Articular chondrocyte of knee joint (primary cell): ENCODE measurements around the gene STX1A. TPM values are rescaled to one million over a fixed set of nuclear protein-coding genes. Genes with fewer than 3 reads are reported as not detected.

Experiments used
- small RNA-seq: library from RNA; depleted of rRNA; stranded (forward); fragments of <200 nt; gene quantifications from one replicate; pipeline ENCODE3, GENCODE V24; 2012
- total RNA-seq: library from RNA; depleted of rRNA; stranded (reverse); fragments of >200 nt; gene quantifications from 2 replicates; pipeline ENCODE4 v1.2.3, GENCODE V29; 2012

The STX1A gene
- 11.2 and 17.0 TPM in 2 replicates for total RNA-seq

GRCh38 chr7:73718905-73719805 is at the start of gene STX1A:
STX1A (minus strand) TSS chr7:73719669; CDS start chr7:73719631, 38 bp downstream.

DNA sequence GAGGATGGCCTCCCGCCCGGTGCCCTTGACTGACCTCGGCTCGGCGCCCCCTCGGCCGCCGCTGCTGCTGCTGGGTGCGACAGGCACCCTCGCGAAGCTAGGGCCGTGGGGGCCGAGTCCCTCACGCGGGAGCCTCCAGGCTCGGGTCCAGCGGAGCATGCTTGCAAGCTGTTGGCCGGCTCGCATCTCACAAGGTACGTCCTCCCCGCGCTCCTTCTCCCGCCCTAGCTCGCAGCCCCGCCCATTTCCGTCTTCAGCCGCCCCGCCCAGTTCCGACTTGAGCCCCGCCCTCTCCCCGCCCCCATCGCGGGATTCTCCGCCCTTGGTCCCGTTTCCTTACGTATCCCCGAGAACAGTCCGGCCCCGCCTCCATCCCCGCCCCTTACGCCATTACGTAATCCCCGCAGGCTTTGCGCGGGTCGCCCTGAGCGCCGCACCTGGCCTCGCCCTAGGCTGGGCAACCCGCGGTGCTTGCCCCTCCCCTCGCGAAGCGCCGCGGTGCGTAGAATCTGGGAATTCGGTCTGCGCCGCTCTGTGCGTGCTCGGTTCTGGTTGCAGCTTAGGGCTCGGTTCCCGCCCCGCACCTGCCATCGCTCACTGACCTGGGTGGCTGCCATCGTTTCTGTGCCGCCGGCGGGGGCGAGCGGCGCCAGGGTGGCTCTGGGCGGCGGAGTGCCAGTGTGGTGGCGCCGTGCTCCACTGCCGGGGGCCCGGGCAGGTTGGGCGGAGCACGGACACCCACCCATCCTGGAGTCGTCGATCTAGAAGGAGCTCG is 19.3 kb upstream of the STX1A start, which contains the start of gene ABHD11:
Gene ABHD11 (minus strand): TSS at position 191 of the 775 bp plus-strand sequence. CDS start 32 bp downstream, at position 159.

GRCh38 chr7:73683056-73683787 is 36.2 kb downstream of the STX1A start, which contains the start of the genes BUD23 and DNAJC30:
BUD23 (plus strand) TSS chr7:73683597; CDS start chr7:73683626, 29 bp downstream.
DNAJC30 (minus strand) TSS chr7:73683453; CDS start chr7:73683423, 30 bp downstream.

GRCh38 chr7:73667344-73668102 is 51.9 kb downstream of the STX1A start, which contains the start of gene VPS37D:
VPS37D (plus strand) TSS chr7:73667831; CDS start chr7:73667959, 128 bp downstream.

Small RNAs within 50 kb of the gene (small RNA-seq; reads per million reads assigned to genes)
- gene MIR4284 (not detected), gene RN7SL265P (not detected)

Other genes starting within 250 kb of the STX1A start
- 64.9 and 83.6 TPM in 2 replicates for gene BAZ1B, start 197.4 kb downstream of the STX1A start, total RNA-seq
- 24.7 and 26.8 TPM in 2 replicates for gene BCL7B, start 162.0 kb downstream of the STX1A start, total RNA-seq
- 55.9 and 56.7 TPM in 2 replicates for gene TBL2, start 141.1 kb downstream of the STX1A start, total RNA-seq
- gene MLXIPL, start 95.1 kb downstream of the STX1A start, total RNA-seq: not detected in 2 replicates
- gene VPS37D, start 51.8 kb downstream of the STX1A start, total RNA-seq: 2.7 and 4.3 TPM in 2 replicates
- 3.8 and 4.4 TPM in 2 replicates for gene DNAJC30, start 36.2 kb downstream of the STX1A start, total RNA-seq
- 44.8 and 49.0 TPM in 2 replicates for gene BUD23, start 36.1 kb downstream of the STX1A start, total RNA-seq
- gene ABHD11, start 19.1 kb upstream of the STX1A start, total RNA-seq: 8.4 and 10.7 TPM in 2 replicates
- gene CLDN3, start 50.6 kb upstream of the STX1A start, total RNA-seq: 0.11 TPM in 1 of 2 replicates, not detected in the other
- gene CLDN4, start 111.3 kb upstream of the STX1A start, total RNA-seq: 0.52 and 1.1 TPM in 2 replicates
- 3.7 and 11.5 TPM in 2 replicates for gene METTL27, start 122.8 kb upstream of the STX1A start, total RNA-seq
- not detected in 2 replicates for gene TMEM270, start 141.5 kb upstream of the STX1A start, total RNA-seq